HFF-Myc (cell line): ENCODE measurements around the gene CASP1.

Experiments
- DNase-seq: peaks from one replicate; pipeline ENCODE4 v3.0.0-alpha.2; 2011; ENCODE audit warnings: low read depth; ENCODE audit errors: extremely low read depth
- H3K4me3 ChIP-seq: replicated peaks from 2 replicates; pipeline ENCODE4 v1.5.1; 2011; ENCODE audit warnings: low read depth, mild to moderate bottlenecking, control low read depth, low read length
- CTCF ChIP-seq: IDR thresholded peaks from 2 replicates; pipeline ENCODE4 v1.5.1; 2012; ENCODE audit warnings: mild to moderate bottlenecking, low read depth, low read length, control low read depth; ENCODE audit errors: missing control alignments

CASP1 gene

DNA sequence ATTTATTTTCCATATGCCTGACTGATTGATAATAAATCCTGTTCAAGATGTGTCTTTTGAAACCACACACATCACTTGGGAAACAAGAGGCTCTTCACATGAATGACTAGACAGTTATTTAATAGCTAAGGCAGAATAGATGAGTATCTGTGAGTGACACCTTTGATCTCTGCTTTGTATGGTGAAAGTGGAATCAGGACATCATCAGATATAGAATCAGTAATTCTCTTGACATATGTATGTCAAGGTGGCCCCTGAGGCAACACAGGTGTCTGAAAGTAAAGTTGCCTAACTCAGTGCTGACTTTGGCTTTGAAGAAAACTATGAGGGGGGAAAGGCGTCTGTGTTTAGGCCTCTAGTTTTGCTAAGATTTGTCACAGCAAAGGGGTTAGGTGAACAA, 55.1 kb downstream of the CASP1 start:
- DNase-seq, result no peak
- no peak overlapping the region for H3K4me3 ChIP-seq
- no peak for TF ChIP-seq CTCF
